Epidermal melanocyte (primary cell): Measurements from ENCODE around the gene GPR132.
"Not testable (repeated sequence)": the region's sequence is repeated elsewhere in the genome, so short reads cannot be mapped to it uniquely, and the experiment has no call there.

ENCODE experiments used
- DNase-seq: peaks from one replicate; pipeline ENCODE4 v3.0.0; 2011; ENCODE audit warnings: low spot score; ENCODE audit not compliant: insufficient read length

Gene GPR132

GRCh38 chr14:105043641-105044040, 21.6 kb downstream of the GPR132 start:
- peak; percentile 5 for DNase-seq

GRCh38 chr14:105042813-105043212, 22.4 kb downstream of the GPR132 start:
- DNase-seq = peak; percentile 7

- peak; percentile 3 for DNase-seq
These were observed 23.1 kb downstream of the GPR132 start for GRCh38 chr14:105041841-105042765.

GRCh38 chr14:105039458-105040205, 25.6 kb downstream of the GPR132 start:
- peak; percentile 3 for DNase-seq

GRCh38 chr14:105035616-105036015, 29.6 kb downstream of the GPR132 start:
- not testable (repeated sequence) for DNase-seq

- DNase-seq = no peak
These were observed 30.8 kb downstream of the GPR132 start for GRCh38 chr14:105034315-105035039.

- DNase-seq = not testable (repeated sequence)
These were observed 31.8 kb downstream of the GPR132 start for GRCh38 chr14:105033412-105033900.

GRCh38 chr14:105032451-105032901, 32.8 kb downstream of the GPR132 start:
- not testable (repeated sequence) for DNase-seq

- no peak for DNase-seq
These were observed 34.3 kb downstream of the GPR132 start for GRCh38 chr14:105030836-105031396.

GRCh38 chr14:105030194-105030593, 35.0 kb downstream of the GPR132 start:
- DNase-seq = no peak

GRCh38 chr14:105029402-105029801, 35.8 kb downstream of the GPR132 start:
- DNase-seq = no peak

GRCh38 chr14:105028251-105028927, 36.8 kb downstream of the GPR132 start:
- DNase-seq = no peak

GRCh38 chr14:105027718-105028117, 37.5 kb downstream of the GPR132 start:
- DNase-seq = not testable (repeated sequence)

GRCh38 chr14:105026802-105027563, 38.2 kb downstream of the GPR132 start:
- DNase-seq = no peak

GRCh38 chr14:105026033-105026785, 39.0 kb downstream of the GPR132 start:
- DNase-seq = no peak

- no peak for DNase-seq
These were observed 39.8 kb downstream of the GPR132 start for GRCh38 chr14:105025429-105025828.

- DNase-seq = no peak
These were observed 41.3 kb downstream of the GPR132 start for GRCh38 chr14:105023791-105024480.

- DNase-seq = no peak
These were observed 42.1 kb downstream of the GPR132 start for GRCh38 chr14:105023144-105023543.
